ENCODE results near the gene PCDH18.
"Not testable (repeated sequence)": the region's sequence is repeated elsewhere in the genome, so short reads cannot be mapped to it uniquely, and the experiment has no call there.

Gene PCDH18

DNA sequence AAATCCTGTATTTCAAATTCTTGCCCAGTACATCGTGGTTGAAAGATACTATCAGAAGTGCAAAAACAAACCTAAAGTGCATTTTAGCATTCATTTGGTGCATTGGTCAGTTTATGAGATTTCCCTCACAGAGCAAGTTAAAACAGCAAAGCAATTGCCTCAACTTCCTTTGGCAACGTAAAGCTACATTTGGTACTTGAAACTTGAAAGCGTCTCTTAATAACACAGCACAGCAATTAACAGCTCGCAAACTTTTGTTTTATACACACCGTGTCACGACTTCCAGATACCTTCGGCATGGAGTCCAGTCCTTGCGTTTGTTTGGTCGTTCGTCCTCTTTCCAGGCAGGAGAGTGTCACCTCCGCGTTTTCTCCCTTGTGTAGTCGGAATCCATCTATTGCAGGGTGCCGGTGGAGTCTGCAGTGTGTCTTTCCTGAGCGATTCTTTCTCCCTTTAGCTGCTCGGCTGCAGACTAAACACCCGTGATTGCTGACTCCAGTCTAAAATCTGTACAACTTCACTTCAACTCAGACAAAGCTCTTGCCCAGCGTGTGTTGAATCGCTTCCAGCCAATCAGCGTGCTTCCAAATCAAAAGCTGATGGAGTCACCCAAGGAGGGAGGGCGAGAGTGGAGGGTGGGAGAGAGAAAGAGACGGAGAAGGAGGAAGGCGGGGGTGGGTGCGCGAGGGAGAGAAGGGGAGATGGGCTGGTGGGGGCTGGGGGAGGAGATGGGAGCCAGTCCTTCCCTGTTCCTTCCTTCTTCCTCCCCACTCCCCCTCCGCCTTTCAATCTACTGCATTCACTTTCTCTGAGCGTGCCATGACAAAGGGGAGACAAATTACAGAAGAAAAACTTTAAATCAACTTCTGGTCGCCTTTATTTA is at the start of gene PCDH18:
Gene PCDH18, minus strand, starts transcription at position 509 of the 883 bp plus-strand sequence. Its CDS starts 406 bp downstream, at position 103.
- DNase-seq (ENCODE audit: low read depth), result no peak

DNA sequence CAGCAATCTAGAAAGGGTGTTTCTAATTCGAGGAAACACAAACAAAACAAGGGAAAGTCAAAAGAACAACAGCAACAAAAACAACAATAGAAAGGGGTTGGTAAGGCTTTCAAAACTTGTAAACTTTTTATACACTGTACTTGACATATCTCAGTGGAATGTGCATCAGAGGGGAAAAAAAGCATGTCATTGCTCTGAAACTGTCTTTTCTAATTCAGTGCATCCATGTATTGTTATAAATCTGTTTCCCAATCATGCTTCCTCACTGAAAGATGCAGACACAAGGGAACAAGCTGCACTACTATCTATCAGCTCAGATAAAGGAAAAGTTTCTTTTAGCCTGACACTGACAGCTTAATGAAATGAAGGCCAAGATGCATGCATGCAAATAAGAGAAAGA is 44.2 kb upstream of the PCDH18 start:
- DNase-seq (ENCODE audit: low read depth), result no peak

- no peak for DNase-seq (ENCODE audit: low read depth)
These were observed 40.4 kb upstream of the PCDH18 start for GRCh38 chr4:137572647-137573046.

DNA sequence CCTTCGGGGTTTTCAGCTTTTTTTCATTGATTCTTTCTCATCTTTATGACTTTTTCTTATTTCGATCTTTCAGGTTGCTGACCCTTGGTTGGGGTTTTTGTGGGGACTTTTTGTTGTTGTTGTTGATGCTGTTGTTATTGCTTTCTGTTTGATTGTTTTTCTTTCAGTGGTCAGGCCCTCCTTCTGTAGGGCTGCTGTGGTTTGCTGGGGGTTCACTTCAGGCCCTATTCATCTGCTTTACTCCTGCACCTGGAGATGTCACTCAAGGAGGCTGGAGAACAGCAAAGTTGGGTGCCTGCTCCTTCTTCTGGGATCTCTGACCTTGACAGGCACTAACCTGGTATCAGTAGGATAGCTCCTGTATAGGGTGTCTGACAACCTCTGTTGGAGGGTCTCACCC is 39.9 kb upstream of the PCDH18 start:
- DNase-seq (ENCODE audit: low read depth), result no peak

GRCh38 chr4:137559801-137560200 is 27.5 kb upstream of the PCDH18 start:
- DNase-seq (ENCODE audit: low read depth), result no peak

DNA sequence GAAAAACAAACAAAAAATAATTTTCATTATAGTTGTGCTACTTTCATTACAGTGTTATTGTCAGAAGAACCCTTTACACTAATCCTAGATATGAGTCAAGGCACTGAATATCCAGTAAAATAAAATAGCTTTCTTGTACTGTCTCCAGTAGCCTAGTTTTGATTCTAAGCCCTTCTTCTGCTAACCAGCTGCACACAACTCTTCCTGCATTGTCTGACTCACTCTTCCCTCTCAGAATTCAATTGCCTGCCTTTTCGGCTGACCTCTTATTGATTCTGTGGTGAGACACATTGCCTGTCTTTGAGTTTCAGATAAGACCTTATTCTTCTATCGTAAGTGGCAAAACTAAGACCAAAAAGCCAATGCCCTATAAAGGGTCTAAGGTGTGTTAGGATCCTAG is 26.7 kb upstream of the PCDH18 start:
- no peak for DNase-seq (ENCODE audit: low read depth)

DNA sequence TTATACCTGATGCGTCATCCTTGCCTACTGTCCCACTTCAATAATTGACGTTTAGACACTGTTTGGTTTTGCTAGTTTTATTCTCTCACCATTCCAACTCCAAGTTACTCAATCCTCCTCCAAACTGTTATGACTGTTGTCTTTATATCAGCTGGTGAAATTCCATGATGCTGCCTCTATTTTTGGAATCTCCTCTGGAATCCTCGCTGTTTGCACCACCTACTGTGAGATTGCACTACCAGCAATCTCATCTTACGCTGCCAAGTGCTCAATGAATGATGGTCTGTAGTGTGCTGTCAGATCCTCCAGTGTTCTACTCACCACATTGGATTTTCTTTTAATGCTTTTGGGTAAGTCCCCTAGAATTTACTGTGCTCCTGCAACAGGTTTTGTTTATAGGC is 13.2 kb upstream of the PCDH18 start:
- no peak for DNase-seq (ENCODE audit: low read depth)

- DNase-seq (ENCODE audit: low read depth), result no peak
These were observed 11.4 kb upstream of the PCDH18 start for GRCh38 chr4:137543648-137544047.

GRCh38 chr4:137543198-137543597 is 10.9 kb upstream of the PCDH18 start:
- no peak for DNase-seq (ENCODE audit: low read depth)

DNA sequence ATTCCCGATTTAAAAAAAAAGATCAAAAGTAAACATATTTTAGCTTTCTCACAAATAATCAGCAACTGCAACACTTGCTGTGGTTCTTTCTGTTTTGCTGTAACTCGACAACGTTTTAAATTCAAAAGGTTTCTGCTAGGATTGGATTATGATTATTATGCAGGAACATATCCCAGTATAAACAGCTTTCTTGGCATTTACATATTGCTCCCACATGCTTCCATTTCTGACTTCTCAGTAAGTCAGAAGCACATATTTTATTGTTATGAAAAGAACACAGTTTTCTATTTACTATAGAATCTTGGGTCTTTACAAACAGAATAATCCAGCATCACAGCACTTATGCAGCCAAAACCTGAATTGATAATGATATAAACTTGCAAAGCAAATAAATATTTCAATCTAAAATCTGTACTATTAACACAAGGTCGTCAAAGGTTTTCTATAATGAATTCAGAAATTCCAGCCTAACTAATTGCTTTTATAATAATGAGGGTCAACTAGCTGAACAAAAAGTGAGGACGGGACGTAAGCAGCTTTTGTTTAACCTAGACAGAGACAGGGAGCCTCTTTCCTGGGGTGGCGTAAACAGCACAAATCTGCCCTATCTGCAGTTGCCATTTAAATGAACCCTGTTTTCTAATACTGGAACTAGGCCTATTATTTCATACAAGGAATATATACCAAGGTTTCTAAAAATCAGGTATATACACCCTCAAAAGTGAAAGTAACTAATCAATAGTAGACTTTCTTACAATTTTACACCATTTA is 9.8 kb upstream of the PCDH18 start:
- DNase-seq (ENCODE audit: low read depth), result no peak

- no peak for DNase-seq (ENCODE audit: low read depth)
These were observed 8.9 kb upstream of the PCDH18 start for GRCh38 chr4:137541181-137541580.

GRCh38 chr4:137540356-137540755 is 8.1 kb upstream of the PCDH18 start:
- DNase-seq (ENCODE audit: low read depth), result no peak

- DNase-seq (ENCODE audit: low read depth), result no peak
These were observed 6.2 kb upstream of the PCDH18 start for GRCh38 chr4:137538526-137538925.

DNA sequence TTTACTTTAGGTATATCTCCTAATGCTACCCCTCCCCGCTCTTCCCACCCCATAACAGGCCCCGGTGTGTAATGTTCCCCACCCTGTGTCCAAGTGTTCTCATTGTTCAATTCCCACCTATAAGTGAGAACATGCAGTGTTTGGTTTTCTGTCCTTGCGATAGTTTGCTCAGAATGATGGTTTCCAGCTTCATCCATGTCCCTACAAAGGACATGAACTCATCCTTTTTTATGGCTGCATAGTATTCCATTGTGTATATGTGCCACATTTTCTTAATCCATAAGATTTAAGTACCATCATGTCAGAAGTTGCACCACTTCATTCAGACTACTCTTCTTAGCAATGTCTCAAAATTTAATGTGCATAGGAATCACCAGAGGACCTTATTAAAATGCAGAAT is 5.5 kb upstream of the PCDH18 start:
- DNase-seq (ENCODE audit: low read depth), result not testable (repeated sequence)

DNA sequence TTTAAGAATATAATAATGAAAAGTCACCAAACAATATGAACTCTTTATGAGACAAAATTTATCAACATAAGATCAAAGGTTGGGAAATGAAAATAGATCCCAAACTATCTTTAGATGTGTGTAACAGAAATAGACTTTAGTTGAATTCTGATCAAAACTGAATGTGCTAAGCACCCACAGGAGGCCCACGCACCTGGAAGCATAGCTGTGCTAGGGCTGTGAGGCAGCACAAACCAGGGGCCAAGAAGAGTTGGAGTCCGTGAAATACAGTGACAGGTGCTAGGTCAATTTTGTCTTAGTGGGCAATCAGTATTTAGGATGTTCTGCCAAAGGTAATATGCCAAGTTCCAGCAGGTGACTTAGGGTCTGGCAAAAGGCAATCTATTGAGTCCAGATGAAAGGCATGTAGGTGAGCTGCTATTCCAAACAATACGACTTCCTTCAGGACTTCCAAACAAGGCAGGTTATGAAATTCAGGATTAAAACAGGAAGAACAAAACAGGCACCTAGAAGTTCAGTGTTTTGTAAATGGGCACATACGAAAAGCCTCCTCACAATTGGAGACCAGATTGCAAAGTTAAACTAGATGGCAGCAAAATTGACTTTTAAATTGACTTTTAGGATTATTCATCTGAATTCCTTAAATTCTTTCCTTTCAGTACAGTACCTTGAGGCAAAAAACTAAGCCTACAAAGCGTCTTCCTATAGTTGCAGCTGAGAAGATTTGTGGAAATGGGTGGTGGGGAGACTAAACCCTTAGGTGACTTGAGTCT is 4.7 kb upstream of the PCDH18 start:
- DNase-seq (ENCODE audit: low read depth), result no peak

GRCh38 chr4:137535718-137536117 is 3.4 kb upstream of the PCDH18 start:
- no peak for DNase-seq (ENCODE audit: low read depth)

DNA sequence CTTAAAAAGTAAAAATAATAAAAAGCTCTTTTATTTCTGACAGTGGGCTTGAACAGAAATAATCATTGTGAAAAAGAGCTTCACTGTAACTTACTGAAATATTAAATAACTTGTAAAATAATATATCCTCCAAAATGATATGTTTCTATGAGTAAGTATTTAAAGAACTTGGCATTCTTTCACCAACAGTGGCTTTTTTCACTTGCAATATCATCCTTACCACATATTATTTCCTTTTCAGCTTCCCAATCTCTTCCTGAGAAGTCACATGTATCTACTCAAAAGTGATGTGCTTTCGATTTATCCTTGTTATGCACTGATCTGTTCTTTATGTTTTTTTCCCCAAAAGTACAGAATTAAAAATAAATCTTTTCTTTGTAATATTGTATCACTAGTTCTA is 2.2 kb upstream of the PCDH18 start:
- DNase-seq (ENCODE audit: low read depth), result no peak

GRCh38 chr4:137533855-137534254 is 1.6 kb upstream of the PCDH18 start:
- DNase-seq (ENCODE audit: low read depth), result no peak

GRCh38 chr4:137532869-137533236 is 559 bp upstream of the PCDH18 start:
- no peak for DNase-seq (ENCODE audit: low read depth)

- DNase-seq (ENCODE audit: low read depth), result no peak
These were observed 917 bp downstream of the PCDH18 start for GRCh38 chr4:137531168-137531985.

DNA sequence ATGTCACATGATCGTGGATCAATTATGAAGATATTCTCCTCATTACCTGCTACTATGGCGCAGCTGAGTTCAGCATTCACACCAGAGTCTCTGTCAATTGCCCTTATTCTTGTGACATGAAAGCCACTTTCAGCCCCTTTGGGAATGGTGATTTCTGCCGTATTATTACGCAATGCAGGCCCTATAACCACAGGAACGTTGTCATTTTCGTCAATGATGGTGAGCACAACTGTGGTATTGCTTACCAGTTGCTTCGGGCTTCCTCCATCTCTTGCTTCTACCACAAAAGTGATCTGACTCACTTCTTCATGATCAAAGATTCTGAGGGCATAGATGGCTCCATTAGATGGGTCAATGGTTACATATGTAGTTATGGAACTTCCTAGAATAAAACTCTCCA is 2.1 kb downstream of the PCDH18 start:
- DNase-seq (ENCODE audit: low read depth), result no peak

DNA sequence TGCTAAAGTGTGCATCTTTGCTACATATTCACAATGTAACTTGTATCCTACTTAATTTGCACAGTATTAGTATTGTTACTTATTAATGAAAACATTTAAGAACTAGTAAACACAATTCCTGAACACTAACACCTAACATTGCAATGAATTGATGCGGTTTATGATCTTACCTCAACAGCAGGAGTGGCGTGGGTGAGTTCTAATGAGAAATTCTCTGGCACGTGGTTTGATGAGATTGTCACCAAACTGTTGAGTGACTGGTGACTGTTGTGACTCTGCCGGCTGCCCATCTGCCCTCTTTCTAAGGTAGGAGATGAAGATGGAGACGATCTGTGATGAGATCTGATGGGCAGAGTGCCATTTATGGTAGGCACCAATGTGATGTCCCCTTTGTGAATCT is 2.9 kb downstream of the PCDH18 start:
- no peak for DNase-seq (ENCODE audit: low read depth)

Data from T-helper 22 cell (primary cell).